Measurements from ENCODE around the gene INAVA.
"Not testable (repeated sequence)": the region's sequence is repeated elsewhere in the genome, so short reads cannot be mapped to it uniquely, and the experiment has no call there.

Gene INAVA

GRCh38 chr1:200921571-200922110 is 26.9 kb downstream of the INAVA start:
- no peak for DNase-seq (ENCODE audit: low read depth)

DNA sequence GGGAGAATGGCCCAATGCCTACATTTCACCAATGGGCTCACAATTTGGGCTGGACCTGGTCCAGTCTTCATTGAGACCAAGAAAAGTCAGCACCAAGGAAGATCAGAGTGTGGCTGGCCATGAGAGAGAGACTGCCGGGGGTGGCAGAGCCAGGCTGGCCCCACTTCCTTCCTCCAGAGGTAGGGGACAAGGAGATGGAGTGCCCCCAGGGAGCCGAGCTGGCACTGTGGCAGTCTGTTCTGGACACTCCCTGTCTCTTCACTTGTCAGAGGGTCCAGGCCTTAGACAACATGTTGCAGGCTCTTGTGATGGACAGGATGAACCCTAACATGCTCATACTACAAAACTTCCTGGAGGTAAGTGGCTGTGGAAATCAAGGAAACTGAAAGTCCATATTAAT is 27.7 kb downstream of the INAVA start:
- DNase-seq (ENCODE audit: low read depth): no peak

GRCh38 chr1:200923601-200924000 is 28.9 kb downstream of the INAVA start:
- no peak for DNase-seq (ENCODE audit: low read depth)

GRCh38 chr1:200925831-200926230 is 31.1 kb downstream of the INAVA start:
- no peak for DNase-seq (ENCODE audit: low read depth)

DNA sequence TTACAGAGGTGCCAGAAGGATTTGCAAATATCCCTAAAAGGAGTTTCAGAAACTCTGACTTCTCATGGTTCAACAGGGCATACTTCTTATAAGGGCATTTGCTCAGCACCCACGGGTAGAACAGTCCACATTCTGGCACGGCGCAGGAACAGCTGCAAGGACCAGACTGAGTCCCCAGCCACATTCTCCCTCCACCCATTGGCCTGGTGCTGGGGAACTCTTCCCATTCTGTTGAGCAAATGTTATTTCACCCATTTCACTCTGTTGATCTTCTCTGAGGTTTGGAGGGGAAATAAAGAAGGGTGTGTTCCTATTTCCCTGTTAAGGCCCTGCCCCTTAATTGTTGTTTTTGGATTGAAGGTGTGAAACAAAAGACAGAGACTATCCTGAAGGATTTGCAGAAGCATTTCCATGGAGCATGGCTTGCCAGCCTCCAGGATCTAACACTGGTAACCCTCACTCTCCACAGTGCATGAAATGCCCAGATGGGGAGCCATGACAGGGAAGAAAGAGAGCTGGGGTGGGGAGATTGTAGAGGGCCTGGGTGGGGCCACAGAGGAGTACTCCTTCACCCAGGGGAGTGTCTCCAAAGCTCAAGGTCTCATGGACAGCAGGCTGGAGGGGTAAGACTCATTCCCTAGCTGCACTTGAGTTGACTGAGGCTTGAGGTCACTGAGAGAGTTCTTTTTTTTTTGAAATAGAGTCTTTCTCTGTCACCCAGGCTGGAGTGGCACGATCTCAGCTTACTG is 35.0 kb downstream of the INAVA start:
- DNase-seq (ENCODE audit: low read depth): no peak

GRCh38 chr1:200930285-200930684 is 35.6 kb downstream of the INAVA start:
- DNase-seq (ENCODE audit: low read depth): not testable (repeated sequence)

GRCh38 chr1:200931776-200932175 is 37.1 kb downstream of the INAVA start:
- no peak for DNase-seq (ENCODE audit: low read depth)

GRCh38 chr1:200934676-200935245 is 40.1 kb downstream of the INAVA start:
- no peak for DNase-seq (ENCODE audit: low read depth)

- DNase-seq (ENCODE audit: low read depth): not testable (repeated sequence)
These were observed 40.7 kb downstream of the INAVA start for GRCh38 chr1:200935286-200935962.

DNA sequence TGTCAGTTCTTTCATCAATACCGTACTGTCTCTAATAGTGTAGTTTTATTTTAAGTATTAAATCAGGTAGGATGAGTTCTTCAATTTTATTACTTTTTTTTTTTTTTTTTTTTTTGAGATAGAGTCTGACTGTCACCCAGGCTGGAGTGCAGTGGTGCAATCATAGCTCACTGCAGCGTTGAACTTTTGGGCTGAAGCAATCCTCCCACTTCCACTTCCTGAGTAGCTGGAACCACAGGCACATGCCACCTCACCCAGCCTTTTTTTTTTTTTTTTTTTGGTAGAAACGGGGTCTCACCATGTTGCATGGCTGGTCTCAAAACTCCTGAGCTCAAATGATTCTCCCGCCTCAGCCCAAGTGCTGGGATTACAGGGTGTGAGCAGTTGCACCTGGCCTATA is 44.3 kb downstream of the INAVA start:
- DNase-seq (ENCODE audit: low read depth): no peak

DNA sequence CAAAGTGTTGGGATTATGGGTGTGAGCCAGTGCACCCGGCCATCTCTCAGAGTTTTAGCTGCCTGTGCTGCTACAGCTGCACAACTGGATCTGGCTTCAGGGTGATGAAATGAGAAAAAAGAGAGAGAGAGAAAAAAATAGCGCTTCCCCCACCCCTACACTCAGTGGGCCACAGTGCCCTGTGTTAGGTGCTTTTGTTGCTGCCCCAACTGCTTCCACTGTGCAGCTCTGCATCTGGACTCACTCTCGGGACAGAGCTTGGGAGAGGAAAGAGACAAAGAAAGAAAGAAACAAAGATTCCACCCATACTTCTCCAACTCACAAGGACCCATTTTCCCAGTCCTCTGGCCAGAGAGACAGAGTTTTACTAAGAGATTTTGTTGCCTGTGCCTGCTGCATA is 50.4 kb downstream of the INAVA start:
- DNase-seq (ENCODE audit: low read depth): no peak

DNA sequence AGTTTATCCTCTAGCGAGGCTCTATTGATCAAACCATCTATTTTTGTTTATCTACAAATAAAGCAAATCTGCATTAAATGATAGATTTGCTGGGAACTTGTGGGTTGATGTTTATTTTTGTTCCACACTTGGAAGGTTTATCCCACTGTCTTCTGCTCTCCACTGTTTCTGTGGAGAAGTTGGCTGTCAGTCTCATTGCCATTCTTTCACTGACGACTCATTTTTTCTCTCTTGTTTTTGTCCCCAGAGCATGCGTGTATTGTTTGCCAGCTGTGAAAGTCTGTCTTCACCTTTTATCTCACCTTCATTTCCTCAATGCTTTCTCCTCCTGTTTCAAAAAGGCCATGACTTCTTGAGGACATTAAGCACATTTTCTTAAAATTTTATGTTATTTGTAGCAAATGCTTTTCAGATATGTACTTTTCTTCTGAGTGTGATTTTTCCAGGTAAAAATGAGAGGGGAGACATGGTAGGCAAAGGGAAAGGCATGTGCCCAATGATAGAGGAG is 52.4 kb downstream of the INAVA start:
- no peak for DNase-seq (ENCODE audit: low read depth)

DNA sequence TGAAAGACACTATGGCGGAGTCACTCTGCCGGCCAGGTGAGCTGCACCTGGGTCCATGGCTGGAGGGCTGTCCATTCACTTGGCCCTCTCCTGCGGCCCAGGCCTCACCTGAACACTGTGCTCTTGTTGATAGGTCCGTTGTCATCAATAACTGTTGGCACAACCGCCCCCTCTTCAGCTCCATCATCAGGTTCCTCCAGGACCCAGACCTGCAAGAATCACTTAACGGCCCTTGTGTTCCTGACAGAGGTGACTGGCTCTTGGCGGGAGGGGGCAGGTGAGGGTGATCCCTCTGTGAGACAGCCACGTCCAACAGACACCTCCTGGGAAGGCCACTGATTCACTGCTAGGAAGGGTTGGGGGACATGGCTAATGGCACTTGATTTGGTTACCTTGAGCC is 54.9 kb downstream of the INAVA start:
- DNase-seq (ENCODE audit: low read depth): no peak

GRCh38 chr1:200951016-200951415 is 56.3 kb downstream of the INAVA start:
- no peak for DNase-seq (ENCODE audit: low read depth)

- DNase-seq (ENCODE audit: low read depth): no peak
These were observed 59.7 kb downstream of the INAVA start for GRCh38 chr1:200954434-200954833.

DNA sequence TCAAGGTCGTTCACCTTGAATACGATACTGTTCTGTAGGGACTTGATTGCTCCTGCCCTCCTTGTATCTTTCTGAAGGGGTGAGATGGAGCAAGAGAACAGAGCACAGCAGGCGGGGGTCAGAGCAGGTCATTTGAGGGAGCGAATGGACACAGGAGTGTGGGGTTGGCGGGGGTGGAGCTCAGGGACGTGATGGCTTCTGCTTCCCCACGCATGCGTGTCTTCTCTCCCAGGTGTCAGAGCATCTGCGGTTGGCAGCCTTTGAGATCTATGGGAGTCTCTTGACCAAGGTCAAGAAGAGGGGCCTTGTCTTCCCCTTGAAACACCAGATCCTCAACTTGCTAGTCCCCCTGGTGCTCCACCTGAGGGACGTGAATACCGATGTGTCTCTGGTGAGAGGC is 63.9 kb downstream of the INAVA start:
- DNase-seq (ENCODE audit: low read depth): no peak

GRCh38 chr1:200959411-200959921 is 64.8 kb downstream of the INAVA start:
- no peak for DNase-seq (ENCODE audit: low read depth)

- no peak for DNase-seq (ENCODE audit: low read depth)
These were observed 65.7 kb downstream of the INAVA start for GRCh38 chr1:200960236-200960947.

GRCh38 chr1:200960948-200961340 is 66.2 kb downstream of the INAVA start:
- no peak for DNase-seq (ENCODE audit: low read depth)

GRCh38 chr1:200962151-200962550 is 67.5 kb downstream of the INAVA start:
- not testable (repeated sequence) for DNase-seq (ENCODE audit: low read depth)

- DNase-seq (ENCODE audit: low read depth): no peak
These were observed 67.9 kb downstream of the INAVA start for GRCh38 chr1:200962631-200963030.

GRCh38 chr1:200963076-200963475 is 68.4 kb downstream of the INAVA start:
- no peak for DNase-seq (ENCODE audit: low read depth)

All from activated T-cell treated with anti-CD3 and anti-CD28 coated beads for 1 hour (primary cell).